Stimulated activated CD4-positive, alpha-beta T cell treated with anti-CD3 and anti-CD28 coated beads, Interleukin-15, amount 100 ng/mL, for 24 hours (primary cell): Measurements from ENCODE around the gene ADAM11.
A peak's percentile ranks its signal among the peaks of the same experiment; 100 is the strongest.
"Not testable (repeated sequence)": the region's sequence is repeated elsewhere in the genome, so short reads cannot be mapped to it uniquely, and the experiment has no call there.

Experiments used
- DNase-seq: peaks from one replicate; pipeline ENCODE4 v3.0.0-alpha.2; 2020

The ADAM11 gene

GRCh38 chr17:44798356-44798755, 39.6 kb downstream of the ADAM11 start:
- DNase-seq = no peak

GRCh38 chr17:44801880-44802279, 43.1 kb downstream of the ADAM11 start:
- DNase-seq = no peak

- no peak for DNase-seq
Measured at GRCh38 chr17:44804302-44805089, 45.7 kb downstream of the ADAM11 start.

- no peak for DNase-seq
Measured at GRCh38 chr17:44807093-44807816, 48.5 kb downstream of the ADAM11 start.

GRCh38 chr17:44807817-44808155, 49.0 kb downstream of the ADAM11 start:
- DNase-seq = no peak

- DNase-seq = no peak
Measured at GRCh38 chr17:44808156-44808555, 49.4 kb downstream of the ADAM11 start.

GRCh38 chr17:44808656-44809388, 50.0 kb downstream of the ADAM11 start:
- not testable (repeated sequence) for DNase-seq

- no peak for DNase-seq
Measured at GRCh38 chr17:44812263-44812662, 53.5 kb downstream of the ADAM11 start.

GRCh38 chr17:44818508-44818907, 59.7 kb downstream of the ADAM11 start:
- DNase-seq = not testable (repeated sequence)

GRCh38 chr17:44820631-44821212, 61.9 kb downstream of the ADAM11 start:
- DNase-seq = no peak

GRCh38 chr17:44825236-44825635, 66.4 kb downstream of the ADAM11 start:
- not testable (repeated sequence) for DNase-seq

- no peak for DNase-seq
Measured at GRCh38 chr17:44826123-44826790, 67.5 kb downstream of the ADAM11 start.

- no peak for DNase-seq
Measured at GRCh38 chr17:44827863-44828262, 69.1 kb downstream of the ADAM11 start.

- DNase-seq = peak; percentile 28
Measured at GRCh38 chr17:44828919-44829522, 70.2 kb downstream of the ADAM11 start.

- DNase-seq = peak; percentile 47
Measured at GRCh38 chr17:44829523-44830358, 71.0 kb downstream of the ADAM11 start, which contains the start of gene GJC1. GJC1 (minus strand) TSS chr17:44830287; CDS start chr17:44805817, 24,470 bp downstream.

GRCh38 chr17:44830359-44831288, 71.8 kb downstream of the ADAM11 start:
- DNase-seq = peak; percentile 38

- DNase-seq = no peak
Measured at GRCh38 chr17:44831371-44831770, 72.6 kb downstream of the ADAM11 start.
